GM21619 (cell line): ENCODE results near the gene COL4A2.
A peak's percentile ranks its signal among the peaks of the same experiment; 100 is the strongest.
"Not testable (repeated sequence)": the region's sequence is repeated elsewhere in the genome, so short reads cannot be mapped to it uniquely, and the experiment has no call there.

Experiments used
- ATAC-seq: cut with Tn5 transposase; IDR thresholded peaks from one replicate; pipeline ENCODE4 v1.9.1; 2021; ENCODE audit not compliant: unreplicated experiment

Gene COL4A2

DNA sequence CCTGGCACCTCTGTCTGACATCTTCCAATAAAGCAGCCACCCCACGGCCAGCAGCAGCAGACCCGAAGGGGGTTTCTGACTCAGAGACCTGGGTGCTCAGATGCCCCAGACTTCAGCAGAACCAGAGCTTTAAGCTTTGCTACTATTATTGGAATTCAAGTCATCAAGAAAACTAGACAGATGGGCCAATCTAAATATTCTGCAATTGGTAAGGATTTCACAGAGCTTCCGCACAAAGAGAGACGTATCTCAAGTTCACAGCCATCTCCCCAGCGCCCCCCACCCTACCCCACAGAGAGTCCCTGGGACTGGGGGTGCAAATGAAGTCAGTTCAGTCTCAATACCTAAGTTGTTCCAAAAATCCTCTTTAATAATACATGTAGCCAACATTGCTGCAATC lies 215.6 kb downstream of the COL4A2 start:
- ATAC-seq, result no peak

DNA sequence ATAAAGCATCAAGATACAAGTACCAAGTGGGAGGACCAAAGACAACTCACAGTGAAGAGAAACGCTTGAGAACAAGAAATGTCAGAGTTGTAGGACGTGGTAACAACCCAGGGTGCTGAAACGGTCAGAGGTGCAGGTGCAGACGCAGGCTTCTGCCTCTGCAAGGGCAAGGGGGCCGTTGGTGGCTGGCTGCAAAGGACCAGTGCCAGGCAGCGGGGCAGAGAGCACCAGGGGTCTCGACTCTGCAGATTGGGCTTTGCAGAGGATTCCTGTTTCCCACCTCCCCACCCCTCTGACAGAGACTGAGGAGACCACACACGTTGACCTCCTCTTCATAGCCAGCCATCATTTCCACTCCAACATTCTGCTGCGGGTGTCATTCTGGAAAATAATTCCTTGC lies 216.1 kb downstream of the COL4A2 start:
- no peak for ATAC-seq

DNA sequence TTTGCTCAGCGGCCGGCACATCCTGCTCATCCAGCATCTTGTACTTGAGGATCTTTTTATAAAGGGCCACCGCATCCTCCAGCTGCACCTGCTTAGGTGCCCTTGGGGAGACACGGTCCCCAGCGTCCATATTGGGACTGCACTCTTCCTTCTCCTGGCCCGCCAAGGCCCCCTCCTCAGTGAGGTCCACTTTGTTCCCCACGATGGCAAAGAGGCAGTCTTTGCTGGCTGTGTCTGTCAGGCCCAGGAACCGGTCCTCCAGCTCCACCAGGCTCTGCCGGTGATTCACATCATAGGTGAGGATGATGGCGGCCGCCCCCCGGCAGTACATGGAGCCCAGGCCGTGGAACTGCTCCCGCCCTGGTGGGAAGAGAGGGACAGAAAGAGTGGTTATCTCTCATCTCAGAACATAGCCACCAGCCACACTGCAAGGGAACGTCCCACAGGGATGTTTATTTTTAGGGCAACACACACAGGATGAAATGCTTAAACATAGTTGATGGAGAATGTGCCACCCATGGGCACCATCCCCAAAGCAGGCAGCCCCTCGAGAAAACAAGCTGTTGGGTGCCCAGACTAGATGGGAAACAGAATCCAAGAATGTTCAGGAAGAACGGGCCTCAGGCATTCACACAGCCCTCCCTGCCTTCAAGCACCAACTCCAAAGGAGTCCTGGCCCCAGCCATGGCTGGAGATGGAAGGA lies 216.9 kb downstream of the COL4A2 start:
- no peak for ATAC-seq

DNA sequence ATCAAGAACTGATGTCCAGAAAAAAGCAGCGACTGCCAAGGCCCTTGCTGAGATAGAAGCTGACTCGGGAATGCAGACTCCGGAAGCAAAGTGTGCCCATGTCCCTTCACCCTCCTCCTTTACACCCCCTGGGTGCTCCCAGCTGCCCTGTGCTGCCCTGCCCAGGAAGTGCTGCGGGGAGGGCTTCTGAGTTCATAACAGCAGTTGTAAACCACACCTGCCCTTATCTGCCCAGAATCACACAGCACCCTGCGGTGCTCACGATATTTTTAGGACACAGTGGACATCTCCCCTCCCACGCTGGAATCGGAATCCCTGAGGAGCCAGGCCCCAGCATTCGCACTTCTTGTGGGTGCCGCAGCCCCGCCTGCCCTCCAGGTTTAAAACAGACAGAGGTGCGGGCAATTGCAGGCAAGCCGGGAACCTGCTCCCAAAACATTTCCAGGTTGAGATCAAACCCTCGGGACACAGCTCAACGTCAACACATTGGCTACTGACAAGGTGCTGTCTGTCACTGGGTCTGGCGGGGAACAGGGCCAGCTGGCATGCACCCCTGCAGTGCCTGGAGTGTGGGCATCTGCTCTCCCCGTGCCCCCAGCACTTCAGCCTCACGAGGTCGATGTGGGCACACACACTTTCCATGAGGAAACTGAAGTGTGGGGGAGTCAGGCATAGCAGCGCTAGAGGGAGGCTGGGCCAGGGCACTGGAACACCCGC lies 217.6 kb downstream of the COL4A2 start:
- ATAC-seq, result no peak

DNA sequence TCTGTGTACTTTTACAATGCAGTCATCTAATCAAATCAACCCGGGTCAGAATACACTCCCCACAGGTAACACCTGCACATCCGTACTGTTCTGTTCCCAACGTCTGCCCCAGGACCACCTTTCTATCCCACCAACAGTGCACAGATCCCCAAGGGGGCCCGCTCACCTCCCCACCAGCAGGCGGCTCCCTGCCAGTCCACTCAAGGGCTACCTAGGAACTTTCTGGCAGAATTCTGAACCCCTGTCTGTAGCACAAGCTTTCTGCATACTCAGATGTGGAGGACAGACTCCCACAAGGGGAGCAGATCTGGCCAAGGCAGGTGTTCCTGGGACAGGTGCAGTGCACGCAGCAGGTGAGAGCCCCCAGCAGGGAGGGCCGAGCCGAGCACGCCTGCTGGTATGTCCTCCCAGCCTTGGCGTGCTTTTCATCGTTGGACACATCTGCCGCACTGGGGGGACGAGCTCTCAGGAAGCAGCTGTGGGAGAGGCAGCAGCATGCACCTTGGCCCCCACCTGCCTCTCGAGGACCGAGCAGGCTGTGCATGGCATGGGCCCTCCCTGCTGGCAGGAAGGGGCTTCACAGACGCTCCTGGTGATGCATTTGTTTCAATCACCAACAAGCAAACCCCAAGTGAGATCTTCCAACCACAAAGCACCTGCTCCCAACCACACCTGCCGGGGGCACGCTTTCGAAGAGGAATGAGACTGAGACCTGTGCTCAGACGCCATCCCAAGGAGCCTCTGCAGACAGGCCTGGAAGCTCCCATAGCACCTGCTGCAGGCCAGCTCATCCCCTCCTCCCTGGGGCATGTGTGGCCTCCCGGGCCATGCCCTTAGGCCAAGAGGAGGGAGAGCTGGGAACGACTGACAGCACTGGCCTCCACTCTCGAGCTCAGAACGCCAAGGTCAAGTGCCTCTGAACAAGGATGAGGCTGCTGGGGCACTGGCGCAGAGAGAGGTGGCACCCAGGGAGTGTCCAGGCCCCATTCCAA lies 218.5 kb downstream of the COL4A2 start:
- peak; percentile 77 for ATAC-seq

DNA sequence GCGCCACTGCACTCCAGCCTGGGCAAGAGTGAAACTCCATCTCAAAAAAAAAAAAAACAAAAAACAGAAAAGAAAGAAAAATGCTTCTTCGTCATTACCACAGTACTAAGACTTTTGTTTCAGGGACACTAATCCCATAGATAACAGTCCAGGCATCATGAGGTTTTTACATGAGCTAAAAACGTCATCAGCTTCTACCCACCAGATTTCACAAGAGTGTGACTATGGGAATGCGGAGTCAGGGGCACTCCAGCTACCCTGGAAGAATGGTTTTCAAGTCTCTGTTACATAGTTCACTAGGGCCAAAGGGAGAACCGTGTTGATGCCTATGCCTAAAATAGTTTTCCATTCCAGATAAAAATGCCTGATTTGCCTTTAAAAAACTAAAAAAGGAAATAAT lies 221.3 kb downstream of the COL4A2 start:
- no peak for ATAC-seq

DNA sequence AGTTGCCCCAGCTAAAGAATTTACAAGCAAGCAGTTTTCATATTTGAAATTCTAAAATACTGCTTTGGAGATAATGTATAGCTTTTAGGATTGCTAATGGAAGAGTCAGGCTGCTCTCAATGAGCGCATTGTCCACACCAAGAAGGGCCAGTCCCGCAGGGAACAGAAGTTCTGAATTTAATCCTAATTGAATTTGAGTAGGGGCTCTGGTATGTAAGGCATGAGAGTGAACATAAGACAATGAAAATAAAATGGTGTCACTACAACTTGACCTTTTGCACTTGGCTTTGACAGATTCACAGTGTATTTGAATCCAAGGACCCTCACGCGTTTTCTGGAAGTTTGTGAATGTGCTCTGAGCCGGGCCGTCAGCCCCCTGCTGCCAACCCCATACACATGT lies 221.8 kb downstream of the COL4A2 start:
- no peak for ATAC-seq

DNA sequence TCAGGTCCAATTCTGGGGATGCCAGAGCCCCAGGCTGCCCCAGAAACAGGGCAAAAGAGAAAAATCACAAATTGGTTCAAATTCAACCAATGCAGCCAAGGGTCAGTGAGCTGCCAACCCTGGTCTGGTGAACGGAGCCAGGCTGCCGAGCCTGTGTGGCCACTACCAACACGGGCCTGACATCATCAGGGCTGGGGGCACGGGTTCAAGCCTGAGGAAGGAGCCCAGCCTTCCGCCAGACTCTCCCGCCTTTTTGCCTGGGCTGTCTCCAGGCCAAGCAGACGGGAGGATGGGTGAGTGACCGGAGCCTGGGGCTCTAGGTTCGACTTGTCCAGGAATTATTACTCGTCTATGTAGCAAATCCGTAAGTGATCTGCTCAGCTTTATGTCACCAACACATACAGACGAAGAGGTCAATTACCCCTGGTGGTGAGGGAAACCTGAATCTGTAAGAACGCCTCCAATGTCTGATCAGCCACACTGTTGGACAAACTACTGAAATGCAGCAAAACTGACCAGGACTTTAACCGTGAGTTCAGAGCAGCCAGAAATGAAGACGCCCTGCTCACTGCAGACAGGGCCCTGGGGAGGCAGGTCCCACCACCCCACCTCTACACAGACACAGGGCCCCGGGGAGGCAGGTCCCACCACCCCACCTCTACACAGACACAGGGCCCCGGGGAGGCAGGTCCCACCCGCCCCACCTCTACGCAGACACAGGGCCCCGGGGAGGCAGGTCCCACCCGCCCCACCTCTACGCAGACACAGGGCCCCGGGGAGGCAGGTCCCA lies 222.6 kb downstream of the COL4A2 start:
- ATAC-seq, result no peak

DNA sequence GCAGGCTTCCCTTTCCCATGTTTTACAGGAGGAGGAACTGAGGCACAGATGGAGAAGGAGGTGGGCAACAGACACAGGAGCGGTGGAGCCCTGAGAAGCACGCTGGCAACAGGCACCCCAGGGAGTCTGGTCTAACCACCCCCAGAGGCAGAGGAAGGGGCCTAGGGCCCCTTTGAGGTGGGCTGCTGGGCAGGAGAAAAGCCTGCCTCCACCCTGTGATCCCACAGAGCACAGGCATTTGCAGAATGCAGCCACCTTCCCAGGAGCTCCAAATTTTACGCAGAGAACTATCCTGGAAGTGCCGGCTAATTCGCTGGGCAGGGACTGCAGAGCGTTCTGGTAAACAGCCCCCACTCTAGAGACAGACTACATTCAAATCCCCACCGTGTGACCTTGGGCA lies 224.0 kb downstream of the COL4A2 start:
- no peak for ATAC-seq

DNA sequence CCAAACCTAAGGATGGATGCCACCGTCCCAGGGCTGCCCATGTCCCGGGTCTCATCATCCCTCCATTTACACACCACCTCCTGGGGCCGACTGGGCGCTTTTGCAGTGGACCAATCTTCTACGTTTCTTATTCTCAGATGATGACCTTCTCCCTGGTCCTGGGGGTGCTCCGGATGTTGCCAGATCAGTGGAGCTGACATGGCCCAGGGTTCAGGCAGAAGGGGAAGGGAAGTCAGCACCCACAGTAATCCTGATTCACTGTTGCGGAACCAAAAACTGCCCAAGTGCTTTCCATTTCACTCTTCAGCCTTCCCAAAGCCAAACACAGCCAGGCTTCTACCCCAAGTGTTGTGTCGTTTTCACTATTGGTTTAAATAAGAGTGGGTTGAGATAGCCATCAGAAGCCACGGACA lies 224.6 kb downstream of the COL4A2 start:
- no peak for ATAC-seq

DNA sequence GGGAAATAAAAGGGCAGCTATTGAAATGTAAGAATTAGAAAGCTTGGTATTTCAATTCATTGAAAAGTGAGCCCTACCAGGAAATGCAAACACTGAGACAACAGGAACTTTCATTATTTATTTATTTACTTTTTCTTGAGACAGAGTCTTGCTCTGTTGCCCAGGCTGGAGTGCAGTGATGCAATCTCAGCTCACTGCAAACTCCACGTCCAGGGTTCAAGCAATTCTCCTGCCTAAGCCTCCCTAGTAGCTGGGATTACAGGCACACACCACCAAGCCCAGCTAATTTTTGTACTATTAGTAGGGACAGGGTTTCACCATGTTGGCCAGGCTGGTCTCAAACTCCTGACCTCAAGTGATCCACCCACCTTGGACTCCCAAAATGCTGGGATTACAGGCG lies 225.2 kb downstream of the COL4A2 start:
- not testable (repeated sequence) for ATAC-seq

DNA sequence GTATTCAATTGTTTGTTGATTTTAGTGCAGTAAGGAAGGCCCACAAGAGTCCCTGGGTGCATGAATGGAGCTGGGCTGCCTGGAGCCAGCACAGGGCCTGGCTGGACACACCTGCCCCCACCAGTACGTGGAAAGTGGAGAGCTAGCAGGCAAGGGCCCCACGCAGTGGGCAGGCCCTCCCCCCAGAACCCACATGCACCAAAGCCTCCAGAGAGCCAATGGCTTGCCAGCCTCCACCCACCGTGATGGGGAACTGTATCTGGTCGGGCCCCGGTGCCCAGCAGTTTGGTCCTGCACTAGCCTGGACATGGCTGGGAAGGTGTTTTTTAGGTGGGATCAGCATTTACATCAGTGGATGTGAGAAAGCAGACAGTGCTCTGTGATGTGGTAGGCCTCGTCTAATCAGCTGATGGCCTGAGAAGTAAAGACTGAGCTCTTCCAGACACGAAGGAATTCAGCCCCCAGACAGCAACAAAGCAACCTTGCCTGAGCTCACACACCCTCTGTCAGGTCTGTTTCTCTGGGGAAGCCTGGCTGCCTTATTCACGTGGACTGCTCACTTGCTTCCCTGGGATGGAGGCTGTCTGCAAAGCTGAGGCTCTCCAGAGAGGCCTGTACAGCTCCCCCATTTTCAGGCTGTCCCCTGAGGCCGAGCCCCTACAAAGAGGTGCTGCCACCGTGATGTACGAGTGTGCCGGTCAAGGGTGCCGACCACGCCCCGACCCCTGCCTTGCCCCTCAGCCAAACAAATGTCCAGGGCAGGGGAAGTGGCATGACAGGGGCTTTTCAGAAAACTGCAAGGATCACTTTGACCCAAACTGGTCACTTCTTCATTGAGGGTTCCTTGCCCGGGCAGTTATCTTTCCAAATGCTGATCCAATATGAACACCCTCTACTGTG lies 226.9 kb downstream of the COL4A2 start:
- ATAC-seq, result no peak

DNA sequence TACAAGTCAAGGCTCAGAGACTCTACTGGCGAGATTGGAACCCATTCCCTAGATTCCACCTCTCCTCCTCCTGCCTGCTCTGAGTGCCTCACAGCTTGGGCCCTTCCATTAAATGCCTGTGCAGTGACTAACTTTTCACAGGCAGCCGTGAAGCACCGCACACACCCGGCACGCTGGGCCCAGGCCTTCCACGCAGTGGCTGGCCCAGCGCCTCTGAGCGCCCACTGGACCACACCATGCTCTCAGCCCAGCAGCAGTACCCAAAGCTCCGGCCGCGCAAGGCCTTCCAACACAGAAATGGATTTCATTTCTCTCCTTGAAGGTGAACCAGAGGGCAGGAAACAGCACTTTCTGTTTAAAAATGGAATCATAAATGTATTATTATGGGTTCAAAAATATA lies 228.4 kb downstream of the COL4A2 start:
- no peak for ATAC-seq

DNA sequence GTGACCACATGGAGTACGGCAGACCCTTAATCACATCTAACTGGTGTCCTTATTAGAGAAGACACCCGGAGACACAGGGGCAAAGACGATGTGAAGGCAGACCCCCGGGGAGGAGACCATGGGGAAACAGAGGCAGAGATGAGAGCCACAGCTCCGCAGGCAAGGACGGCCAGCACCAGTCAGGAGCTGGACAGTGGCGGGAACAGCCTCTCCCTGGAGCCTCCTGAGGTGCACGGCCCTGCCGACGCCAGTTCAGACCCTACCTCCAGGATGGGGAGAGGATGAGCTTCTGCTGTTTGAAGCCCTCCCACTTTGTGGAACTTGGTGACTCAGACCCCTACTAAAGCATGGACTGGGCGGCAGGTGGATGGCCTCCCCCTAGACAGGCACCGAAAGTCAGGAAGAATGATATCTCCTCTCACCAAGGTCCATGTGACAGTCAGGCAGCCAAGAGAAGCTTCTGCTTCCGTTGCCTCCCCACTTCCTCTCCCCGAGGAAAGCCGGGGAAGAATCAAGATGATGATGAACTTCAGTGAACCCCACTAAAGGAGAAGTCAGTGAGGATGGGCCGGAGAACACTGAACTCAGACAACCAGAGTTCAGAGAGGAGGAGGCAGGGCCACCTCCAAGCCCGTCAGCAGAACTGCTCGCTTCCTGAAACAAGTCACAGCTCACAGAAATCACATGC lies 229.1 kb downstream of the COL4A2 start:
- ATAC-seq, result no peak

DNA sequence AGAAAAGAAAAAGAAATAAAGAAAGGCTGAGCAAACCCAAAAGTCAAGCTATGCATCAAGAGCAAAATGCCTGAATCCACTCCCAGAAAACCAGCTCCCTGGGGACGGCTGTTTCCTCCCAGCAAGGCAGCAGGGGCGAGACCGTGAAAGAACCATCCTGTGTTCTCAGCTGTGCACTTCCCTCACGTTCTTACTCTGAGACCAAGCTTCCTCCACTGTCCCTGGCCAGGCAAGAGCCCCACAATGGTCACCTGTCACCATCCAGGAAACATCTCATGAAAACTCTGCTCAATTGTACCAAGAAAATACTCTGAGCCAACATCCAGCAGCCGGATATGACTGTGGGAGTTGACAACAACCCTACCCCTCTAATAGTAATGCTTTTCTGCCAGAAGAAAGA lies 231.5 kb downstream of the COL4A2 start:
- ATAC-seq, result peak; percentile 62

DNA sequence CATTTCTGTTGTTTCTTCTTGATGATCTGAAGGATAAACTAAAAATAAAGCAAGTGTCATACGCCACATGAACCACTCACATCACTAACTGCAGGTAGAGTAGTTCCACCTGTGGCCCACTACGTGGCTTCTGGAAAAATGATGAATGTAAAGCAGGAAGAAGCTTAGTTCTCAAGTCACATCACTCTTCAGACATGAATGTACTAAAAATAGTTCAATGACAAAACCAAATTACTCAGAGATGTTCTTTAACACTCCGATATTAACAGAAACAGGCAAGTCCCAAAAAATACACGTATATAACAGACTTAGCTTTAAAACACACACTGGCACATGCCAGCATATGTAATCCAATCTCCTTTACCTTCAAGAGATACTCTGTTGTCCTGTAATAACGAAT lies 232.8 kb downstream of the COL4A2 start:
- no peak for ATAC-seq

DNA sequence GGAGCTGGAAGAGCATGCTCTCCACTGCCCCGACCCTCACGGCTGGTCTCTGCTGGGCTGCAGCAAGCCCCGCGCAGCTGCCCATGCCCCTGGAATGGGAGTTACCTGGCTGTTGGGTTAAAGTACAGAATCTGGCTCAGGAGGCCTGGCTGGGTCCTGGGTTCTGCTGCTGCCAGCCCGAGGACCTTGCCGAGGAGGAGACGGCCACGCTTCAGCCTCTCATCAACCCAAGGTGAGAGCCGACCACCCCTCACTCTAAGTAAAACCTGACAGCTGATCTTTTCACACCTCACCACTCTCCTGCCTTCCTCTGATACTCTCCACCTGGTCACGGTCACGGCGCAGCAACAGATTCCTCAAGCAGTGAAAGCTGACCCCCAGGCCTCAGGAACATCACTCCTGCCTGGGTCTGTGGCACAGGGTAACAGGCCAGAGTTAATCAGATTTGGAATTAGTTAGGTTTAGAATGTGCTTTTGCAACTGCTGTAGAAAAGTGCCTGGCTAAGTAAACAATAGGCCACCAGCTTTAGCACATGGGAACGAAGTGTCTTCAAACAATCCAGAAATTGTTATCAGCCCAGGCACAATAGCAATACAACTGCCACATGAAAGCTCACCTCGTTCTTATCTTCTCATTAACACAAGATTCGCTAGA lies 233.9 kb downstream of the COL4A2 start:
- ATAC-seq, result no peak

DNA sequence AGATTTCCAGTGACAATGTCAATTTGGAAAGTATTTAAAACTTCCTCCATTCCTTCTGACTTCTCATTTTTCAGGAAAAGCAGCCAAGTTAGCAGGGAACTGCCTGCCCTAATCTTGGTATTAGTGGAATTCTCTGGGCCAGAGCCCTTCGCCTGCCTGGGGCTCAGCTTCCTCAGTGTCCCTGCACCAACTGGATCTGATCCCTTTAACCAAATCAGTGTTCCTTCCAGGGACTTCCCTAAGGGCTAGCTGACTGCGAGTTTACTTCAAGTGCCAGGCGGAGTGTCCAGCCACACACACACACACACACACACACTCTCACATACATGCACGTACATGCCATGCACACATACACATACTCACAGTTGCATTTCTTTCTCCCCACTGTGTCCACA lies 234.4 kb downstream of the COL4A2 start:
- no peak for ATAC-seq
